GM21737 (cell line): ENCODE results near the gene HS1BP3.

Experiments
- ATAC-seq: cut with Tn5 transposase; IDR thresholded peaks from one replicate; pipeline ENCODE4 v1.9.1; 2021; ENCODE audit warnings: mild to moderate bottlenecking, moderate library complexity; ENCODE audit not compliant: unreplicated experiment

The HS1BP3 gene

DNA sequence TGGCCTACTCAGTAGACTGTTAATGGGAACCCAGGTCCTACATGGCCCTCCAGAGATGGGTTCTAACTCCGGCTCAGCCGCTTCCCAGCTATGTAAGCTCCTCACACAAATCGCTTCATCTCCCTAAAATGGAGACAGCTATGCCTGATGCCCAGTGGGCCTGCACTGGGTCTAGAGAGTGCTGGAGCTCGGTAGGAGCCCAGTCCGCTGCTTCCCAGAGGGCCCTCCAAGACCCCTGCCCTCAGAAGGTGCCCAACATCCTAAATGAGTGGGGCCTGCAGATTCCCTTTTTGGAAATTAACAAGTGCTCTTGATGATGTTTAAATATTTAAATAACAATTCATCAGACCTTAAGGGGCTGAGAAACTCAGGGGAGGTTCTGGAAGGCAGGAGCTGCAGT lies 47.1 kb downstream of the HS1BP3 start:
- no peak for ATAC-seq

- ATAC-seq, result no peak
Observed at GRCh38 chr2:20602803-20603202, 48.1 kb downstream of the HS1BP3 start.

DNA sequence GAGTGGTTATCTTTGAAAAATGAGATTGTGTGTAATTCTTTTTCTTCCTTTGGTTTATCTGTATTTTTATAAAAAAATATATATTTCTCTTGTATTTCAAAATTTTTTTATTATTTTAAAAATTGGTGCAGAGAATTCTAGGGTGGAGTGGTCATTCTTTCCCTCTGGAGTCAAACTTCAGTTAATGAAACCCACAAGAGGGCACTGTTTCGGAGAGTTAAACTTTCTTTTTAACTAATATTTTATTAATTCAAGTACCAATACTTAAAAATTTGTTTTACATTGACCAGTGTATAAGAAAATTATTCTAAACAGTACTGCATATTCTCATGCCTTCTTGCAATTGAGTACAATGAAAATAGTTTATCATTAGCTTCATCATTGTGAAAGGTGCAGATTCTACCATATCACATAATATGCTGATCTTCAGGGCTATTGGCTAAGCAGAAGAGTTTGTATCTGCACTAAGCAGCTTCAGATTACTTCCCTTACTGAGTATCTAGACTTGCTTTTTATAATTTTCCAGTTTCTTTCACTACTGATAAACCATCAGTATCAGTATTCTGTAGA lies 50.1 kb downstream of the HS1BP3 start:
- no peak for ATAC-seq

DNA sequence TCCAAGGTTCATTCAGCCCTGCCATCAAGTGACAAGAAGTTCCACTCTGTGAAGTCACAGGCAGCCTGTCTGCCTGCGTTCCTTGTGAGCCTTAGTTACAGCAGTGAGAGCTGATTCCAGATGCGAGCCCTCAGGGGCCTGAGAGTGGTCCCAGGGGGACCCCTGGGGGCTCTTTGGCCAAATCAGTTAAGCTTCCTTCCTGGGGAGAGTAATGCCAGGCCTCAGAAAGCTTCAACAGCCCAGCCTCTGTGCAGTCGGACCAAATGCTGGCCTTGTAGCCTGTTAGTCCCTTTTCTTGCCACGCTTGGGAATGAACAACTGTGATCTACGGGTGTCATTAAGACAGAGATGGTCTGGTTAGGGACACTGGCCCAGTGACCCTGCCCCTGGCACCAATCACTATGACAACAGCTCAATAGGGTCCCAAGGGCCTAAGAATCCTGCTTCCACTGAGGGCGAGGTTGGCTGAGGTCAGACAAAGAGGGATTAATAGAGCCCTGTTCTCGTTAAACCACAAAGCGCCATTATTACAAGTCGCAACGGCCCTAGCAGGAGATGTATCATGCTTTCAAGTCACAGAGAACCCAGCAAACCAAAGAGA lies 50.9 kb downstream of the HS1BP3 start:
- no peak for ATAC-seq

DNA sequence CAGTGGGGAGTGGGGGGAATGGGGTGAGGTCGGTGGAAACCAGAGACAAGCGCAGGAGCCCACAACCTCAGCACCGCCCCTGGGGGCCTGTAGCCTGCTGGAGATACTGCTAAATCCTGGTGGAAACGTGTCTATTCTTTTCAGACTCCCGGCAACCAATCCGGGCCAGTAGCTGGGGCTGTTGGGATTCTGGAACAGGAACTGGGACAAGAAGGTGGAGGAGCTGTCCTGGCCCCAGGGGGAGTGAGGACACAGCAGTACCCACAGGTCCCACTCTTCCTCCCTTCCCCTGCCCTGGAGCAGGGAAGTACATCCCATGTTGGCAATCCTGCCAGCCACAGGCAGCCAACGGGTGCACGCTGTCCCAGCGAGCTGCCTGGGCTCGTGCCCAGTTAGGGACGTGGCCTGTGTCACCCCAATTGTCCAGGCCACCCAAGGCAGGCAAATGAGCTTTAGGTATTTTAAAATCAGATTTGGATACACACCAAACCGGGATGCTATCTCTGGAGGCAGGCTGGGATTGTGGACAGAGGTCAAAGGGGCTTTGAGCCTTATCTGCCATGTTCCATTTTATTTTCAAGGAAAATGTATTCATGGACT lies 51.8 kb downstream of the HS1BP3 start:
- ATAC-seq, result no peak

- ATAC-seq, result no peak
Observed at GRCh38 chr2:20597860-20598183, 53.1 kb downstream of the HS1BP3 start.

GRCh38 chr2:20596973-20597859 lies 53.7 kb downstream of the HS1BP3 start:
- ATAC-seq, result no peak

DNA sequence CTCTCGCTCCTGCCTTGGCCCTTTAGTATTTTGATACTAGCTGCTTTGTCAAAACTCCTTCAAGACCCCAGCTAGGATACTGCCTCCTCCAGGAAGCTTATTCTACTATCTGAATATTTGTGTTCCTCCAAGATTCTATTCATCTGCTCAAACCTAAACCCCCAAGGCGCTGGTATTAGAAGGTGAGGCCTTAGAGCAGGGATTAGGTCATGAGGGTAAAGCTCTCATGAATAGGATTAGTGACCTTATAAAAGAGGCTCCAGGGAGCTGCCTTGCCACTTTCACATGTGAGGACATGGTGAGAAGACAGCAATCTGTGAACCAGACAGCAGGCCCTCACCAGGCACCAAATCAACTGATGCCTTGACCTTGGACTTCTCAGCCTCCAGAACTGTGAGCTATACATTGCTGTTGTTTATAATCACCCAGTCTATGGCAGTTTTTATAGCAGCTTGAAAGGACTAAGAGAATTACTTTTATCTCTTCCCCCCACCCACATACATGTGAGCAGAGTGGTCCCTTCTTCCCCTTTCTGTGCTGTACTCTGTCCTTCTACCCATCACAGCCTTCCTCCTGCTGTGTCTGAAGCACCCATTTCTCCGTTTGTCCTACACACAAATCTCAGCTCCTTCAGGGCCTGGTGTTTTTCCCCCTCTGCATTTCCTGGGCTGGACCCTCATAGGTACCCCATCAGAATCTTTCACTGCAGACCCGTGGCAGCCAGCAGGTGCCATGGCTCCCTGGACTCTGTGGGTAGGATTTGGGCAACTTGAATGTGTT lies 54.5 kb downstream of the HS1BP3 start:
- no peak for ATAC-seq

GRCh38 chr2:20595439-20596192 lies 55.3 kb downstream of the HS1BP3 start:
- peak; percentile 86 for ATAC-seq

DNA sequence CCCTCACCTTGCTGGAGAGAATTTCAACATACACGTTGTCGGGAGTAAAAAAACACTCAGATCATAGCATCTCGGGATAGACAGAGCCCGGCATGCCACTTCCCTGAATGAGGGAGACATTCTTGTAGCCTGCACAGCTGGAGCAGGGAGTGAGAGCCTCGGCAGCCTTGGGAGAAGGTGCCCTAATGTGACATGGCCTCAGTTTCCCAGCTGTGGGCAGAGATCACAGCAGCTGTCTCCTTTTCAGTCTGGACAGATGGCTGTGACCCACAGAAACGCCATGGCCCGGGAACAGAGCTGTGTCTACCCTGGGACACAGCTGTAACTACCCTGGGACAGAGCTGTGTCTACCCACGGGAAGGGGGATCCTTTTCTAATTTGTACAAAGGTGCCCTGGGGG lies 55.9 kb downstream of the HS1BP3 start:
- ATAC-seq, result no peak

DNA sequence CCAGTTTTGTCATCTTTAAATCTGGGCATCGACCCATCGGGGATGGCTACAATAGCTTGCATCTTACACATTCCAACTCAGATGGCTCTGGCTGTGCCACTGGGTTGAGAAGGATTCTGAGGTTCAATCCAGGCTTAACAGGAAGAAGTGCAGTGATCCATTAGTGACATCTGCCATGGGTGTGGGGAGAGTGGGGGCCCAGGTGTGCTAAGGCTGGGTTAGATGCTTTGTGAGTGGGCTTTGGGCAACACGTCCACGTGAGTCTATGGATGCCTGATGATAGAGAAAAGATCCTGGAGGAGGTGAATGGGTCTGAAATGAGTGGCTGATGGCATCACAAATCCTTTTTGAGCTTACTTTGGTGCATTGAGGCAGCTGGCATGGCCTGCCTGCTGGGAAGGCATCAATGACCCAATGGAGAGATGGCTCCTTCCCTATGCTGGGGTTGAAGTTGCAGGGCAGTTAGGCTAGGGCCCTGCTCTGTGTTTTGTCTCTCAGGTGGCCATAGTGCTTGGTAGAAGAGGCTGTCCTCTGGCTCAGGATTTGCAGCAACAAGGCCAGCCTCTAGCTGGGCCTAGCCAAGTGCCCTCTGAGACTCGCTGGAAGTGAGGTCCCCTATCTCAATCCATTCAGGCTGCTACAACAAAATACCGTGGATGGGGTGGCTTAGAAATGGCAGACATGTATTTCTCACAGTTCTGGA lies 56.7 kb downstream of the HS1BP3 start:
- ATAC-seq, result no peak

DNA sequence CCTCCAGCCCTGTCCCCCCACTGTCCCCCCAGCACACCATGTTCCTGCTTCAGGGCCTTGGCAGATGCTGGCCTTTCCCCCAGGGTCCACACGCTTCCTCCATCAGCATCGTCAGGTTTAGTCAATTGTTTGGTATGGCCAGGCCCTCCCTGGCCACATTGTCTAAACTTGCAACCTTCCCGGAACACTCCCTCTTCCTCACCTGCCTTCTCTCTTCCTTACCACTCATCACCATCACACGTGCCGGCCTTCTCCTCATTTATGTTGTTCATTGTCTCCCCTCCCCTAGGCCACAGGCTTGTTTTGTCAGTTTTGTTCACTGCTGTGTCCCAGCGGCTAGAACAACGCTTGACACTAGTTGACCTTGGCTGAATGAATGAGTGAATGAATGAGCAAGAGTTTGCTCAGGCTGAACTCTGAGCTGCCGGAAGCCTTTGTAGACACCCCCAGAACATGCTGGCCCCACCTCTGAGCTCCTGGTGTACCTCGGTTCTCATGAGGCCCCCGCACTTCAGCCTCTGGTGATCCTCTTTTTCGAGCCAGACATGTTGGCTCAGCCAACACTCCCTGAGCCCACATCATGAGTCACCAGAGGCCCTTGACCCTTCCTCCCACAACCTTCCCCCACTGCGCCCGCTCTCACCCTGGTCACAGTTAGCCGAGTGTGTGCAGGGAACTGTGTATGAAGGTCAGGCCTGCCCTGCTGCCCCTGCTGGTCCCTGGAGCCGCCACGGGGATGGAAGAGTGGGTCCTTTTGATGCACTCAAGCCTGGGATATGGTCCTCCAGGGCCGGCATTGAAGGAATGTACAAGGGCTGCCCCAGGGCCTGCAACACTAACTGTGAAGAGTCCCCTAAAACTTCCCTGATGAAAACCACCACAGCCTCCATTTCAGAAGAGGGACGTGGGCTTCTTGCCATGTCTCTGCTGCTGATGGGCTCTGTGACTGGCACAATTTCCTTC lies 57.5 kb downstream of the HS1BP3 start:
- no peak for ATAC-seq

- ATAC-seq, result no peak
Observed at GRCh38 chr2:20592106-20593071, 58.5 kb downstream of the HS1BP3 start.

DNA sequence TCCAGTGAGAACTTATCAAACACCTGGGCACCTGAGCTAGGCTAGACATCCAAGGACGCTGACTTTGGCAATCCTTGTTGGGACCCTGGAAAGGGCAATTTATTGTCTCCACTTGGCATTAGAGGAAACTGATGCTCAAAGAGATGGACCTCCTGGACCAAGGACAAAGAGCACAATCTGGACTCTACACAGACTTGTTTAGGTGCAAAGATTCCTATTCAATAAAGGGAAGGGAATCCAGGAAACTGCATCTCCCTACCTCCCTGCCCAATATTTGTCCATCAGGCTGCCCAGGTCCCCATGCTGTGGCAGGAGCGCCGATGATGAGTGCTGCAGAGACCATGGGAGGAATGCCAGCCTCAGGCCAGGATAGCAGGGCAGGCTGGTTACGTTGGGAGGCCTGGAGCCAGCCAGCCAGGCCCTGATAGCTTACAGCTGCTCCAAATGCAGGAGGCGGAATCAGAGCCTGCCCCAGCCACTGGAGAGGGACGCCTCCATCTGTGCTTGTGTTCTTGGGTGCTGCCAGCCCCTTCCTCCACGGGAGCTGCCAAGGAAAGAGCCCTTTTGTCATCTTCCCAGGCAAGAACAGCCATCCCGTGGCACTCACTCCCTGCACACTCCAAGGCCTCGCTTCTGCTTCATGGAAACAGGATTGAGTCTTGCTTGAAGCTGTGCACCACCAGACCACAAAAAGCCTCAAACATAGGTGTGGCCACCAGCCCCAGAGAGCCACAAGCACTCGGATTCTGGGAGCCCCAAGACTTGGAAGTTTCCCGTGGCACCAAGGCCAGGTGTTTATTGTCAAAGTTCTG lies 60.0 kb downstream of the HS1BP3 start:
- no peak for ATAC-seq

- no peak for ATAC-seq
Observed at GRCh38 chr2:20589975-20590703, 60.8 kb downstream of the HS1BP3 start.
